Embryonic facial prominence (tissue), 1 donor: ENCODE results near the gene DGKG.

ENCODE experiments used
- DNase-seq: peaks from one replicate; pipeline ENCODE4 v3.0.0-alpha.2; 2016; ENCODE audit errors: extremely low spot score

DGKG gene

GRCh38 chr3:186275436-186275835, 86.6 kb downstream of the DGKG start:
- DNase-seq: no peak

GRCh38 chr3:186273586-186273985, 88.4 kb downstream of the DGKG start:
- DNase-seq: no peak

- DNase-seq: no peak
Measured at GRCh38 chr3:186270701-186271100, 91.3 kb downstream of the DGKG start.

- DNase-seq: no peak
Measured at GRCh38 chr3:186268616-186269448, 93.2 kb downstream of the DGKG start.

- no peak for DNase-seq
Measured at GRCh38 chr3:186267758-186268157, 94.3 kb downstream of the DGKG start.

- no peak for DNase-seq
Measured at GRCh38 chr3:186264608-186265400, 97.2 kb downstream of the DGKG start.

GRCh38 chr3:186261638-186262037, 100.4 kb downstream of the DGKG start:
- DNase-seq: no peak

GRCh38 chr3:186260726-186261125, 101.3 kb downstream of the DGKG start:
- no peak for DNase-seq

- DNase-seq: no peak
Measured at GRCh38 chr3:186259612-186260383, 102.2 kb downstream of the DGKG start.

GRCh38 chr3:186258968-186259367, 103.1 kb downstream of the DGKG start:
- DNase-seq: no peak

GRCh38 chr3:186257866-186258265, 104.2 kb downstream of the DGKG start:
- DNase-seq: no peak

- no peak for DNase-seq
Measured at GRCh38 chr3:186255703-186256331, 106.2 kb downstream of the DGKG start.

GRCh38 chr3:186254676-186255650, 107.1 kb downstream of the DGKG start:
- no peak for DNase-seq

- no peak for DNase-seq
Measured at GRCh38 chr3:186251948-186252619, 110.0 kb downstream of the DGKG start.

GRCh38 chr3:186248850-186249249, 113.2 kb downstream of the DGKG start:
- no peak for DNase-seq

GRCh38 chr3:186247821-186248814, 113.9 kb downstream of the DGKG start:
- no peak for DNase-seq

- DNase-seq: no peak
Measured at GRCh38 chr3:186246941-186247340, 115.1 kb downstream of the DGKG start.

- DNase-seq: no peak
Measured at GRCh38 chr3:186244016-186244415, 118.0 kb downstream of the DGKG start.
